ENCODE measurements around the gene AMBRA1.
"Not testable (repeated sequence)": the region's sequence is repeated elsewhere in the genome, so short reads cannot be mapped to it uniquely, and the experiment has no call there.

The AMBRA1 gene

DNA sequence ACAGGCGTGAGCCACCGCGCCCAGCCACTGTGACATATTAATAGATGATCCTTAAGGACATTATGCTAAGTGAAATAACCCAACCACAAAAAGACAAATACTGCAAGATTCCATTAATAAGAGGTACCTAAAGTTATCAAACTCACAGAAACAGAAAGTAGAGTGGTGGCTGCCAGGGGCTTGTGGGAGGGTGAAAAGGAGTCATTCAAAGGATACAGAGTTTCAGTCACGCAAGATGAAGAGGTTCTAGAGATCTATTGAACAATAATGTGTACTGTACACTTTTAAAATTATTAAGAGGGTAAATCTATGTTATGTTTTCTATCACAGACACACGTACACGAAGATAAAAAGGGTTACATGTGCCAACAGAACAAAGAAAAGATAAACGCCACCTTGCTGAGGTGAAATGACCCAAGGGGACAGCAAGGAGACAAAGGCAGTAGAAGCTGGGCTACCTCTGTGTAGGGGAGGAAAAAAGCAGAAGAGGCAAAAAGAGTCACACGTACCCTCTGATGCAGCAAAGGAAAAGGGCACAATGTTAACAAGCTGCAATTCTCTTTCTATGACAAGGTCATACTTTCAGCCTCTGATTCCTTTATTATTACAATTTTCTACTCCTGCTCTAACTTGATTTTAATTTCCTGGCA is 65.3 kb downstream of the AMBRA1 start:
- no peak for DNase-seq

DNA sequence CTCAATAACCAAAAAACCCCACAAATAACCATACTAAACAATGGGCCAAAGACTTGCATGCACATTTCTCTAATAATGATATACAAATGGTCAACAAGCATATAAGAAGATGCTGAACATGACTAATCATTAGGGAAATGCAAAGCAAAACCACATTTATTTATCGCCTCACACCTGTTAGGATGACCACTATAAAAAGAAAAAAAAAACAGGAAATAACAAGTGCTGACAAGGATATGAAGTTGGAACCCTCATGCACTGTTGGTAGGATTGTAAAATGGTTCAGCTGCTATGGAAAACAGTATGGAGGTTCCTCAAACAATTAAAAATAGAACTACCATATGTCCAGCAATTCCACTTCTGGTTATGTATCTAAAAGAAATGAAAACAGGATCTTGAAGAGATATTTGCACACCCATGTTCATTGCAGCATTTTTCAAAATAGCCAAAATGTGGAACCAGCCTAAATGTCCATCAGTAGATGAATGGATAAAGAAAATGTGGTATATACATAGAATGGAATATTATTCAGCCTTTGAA is 66.2 kb downstream of the AMBRA1 start:
- DNase-seq = no peak

DNA sequence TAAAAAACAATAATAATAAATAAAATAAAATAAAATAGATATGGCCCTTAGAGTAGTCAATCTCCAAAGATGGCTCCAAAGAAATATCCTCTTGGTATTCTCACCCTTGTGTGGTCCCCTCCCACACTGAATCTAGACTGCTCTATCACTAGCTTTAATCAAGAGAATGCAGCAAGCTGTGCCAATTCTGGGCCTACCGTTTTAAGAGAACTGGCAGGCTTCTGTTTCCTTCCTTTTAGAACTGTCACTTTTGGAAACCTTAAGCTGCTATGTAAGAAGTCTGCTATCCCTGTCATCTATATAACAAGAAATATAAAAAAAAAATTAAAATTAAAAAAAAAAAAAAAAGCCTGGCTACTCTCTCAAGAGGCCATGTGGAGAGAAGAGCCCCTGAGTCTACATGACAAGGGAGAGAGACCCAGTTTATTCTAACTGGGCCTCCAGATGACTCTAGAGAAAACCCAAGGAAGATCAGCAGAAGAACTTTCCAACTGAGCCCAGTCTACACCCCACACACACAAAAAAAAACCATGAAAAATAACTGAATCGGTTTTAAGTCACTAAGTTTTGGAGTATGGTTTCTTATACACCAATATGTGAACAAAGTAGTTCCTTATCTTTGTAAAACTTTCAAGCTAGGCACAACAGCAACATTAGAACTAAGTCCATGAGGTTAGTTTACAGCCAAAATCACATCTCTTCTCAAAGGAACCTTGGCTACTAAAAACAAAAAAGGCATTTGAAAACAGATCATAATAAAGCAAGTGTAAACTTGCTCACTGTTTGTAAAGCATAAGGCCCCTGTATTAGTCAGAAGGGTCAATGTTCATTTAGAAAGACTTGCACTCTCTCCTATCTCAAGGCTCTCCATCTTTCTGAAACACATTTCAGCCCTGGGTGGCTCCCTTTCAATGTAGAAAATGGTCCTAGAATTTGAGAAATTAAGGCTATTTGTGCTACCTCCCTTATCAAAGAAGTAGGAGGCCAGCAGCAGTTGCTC is 67.3 kb downstream of the AMBRA1 start:
- no peak for DNase-seq

DNA sequence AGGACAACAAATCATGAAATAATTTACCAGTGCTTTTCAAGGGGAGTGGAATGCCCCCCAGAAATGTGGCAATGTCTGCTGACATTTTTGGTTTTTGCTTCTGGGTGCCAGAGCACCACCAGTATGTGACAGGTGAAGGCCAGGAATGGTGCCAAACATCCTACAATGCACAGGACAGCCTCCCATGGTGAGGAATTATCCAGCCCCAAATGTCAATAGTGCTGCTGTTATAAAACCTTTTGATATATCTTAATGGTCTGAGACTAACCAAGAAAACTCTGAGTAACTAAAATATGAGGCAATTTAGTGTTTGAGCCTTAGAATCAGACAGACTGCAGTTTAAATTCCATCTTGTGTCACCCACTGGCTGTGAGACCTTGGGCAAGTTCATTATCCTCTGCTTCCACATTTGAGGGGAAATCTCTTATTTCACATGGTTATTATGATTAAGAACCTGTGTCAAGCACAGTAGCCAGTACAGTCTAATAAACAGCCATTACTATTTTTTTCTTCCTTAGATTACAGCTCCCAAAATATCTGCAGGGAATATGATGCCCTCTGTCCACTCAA is 69.5 kb downstream of the AMBRA1 start:
- no peak for DNase-seq

DNA sequence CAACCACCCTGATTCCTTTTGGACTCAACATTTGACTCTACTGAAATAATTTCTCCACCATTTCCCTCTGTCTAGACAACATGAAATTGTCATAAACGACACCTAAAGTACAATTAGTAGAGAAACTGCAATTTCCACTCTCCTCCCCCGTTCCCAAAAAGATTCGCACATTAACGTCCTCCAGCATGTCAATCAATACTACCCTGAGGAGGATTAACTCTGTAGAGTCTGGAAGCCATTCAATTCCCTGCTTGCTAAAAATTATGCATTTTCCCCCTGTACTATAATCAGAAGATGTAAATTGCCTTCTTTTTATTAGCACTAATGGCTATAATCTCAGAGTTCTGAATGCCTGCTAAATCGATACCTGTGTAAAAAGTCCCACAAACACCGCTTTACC is 70.5 kb downstream of the AMBRA1 start:
- DNase-seq = no peak

DNA sequence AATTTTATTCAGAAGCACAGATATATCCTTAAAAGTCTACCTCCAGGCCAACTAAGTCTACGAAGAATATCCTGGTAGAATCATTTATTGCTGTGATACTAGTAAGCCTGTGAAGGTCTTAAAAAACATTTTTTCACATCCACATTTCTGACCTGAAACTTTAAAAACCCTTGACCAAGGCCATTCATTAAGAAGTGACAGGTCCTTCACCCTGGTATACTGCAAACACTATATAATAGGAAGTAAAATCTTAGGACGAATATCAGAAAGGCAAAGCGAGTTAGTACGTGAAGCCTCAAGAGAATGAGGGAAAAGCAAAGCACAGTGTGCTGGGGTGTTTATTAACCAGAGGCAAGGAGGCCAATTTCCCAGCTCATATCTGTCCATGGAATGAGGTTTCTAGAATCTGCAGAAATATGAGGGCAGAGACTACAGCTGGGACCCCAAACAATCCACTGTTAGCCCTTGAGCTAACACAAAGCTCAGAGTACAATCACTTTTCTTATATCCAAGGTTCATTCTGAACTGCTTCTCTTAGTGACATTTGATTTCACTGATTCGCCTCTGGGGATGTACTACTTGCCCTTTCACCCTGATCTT is 71.0 kb downstream of the AMBRA1 start:
- no peak for DNase-seq

DNA sequence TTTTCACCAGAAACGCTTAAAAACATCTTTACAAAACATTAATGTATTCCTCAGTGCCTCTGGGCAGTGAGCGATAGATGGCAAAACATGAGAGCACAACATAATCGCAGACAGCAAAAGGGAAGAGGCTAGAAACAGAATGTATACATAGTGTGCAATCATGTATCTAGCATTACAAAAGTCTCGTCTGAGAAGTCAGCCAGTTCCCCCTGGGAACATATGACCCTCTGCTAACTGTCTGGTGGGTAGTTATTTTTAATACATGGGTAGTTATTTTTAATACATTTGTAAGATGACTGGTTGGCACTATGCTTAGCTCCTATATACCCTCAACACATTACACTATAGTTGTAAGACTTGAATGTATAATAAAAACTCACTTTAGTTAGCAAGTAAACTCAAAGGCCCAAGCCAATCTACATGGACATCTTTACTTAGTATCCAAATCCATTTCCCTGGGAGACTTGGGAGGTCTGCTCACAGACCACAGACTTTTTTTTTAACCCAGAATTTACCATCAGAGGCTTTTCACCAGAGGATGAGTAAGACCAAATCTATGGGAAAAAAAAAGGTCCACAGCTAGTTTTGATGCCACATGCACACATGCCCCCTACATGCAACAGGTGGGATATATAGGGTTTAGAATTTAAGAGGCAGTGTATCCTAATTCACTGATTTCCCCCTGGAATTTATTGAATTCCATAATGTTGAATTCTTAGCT is 71.7 kb downstream of the AMBRA1 start:
- DNase-seq = no peak

DNA sequence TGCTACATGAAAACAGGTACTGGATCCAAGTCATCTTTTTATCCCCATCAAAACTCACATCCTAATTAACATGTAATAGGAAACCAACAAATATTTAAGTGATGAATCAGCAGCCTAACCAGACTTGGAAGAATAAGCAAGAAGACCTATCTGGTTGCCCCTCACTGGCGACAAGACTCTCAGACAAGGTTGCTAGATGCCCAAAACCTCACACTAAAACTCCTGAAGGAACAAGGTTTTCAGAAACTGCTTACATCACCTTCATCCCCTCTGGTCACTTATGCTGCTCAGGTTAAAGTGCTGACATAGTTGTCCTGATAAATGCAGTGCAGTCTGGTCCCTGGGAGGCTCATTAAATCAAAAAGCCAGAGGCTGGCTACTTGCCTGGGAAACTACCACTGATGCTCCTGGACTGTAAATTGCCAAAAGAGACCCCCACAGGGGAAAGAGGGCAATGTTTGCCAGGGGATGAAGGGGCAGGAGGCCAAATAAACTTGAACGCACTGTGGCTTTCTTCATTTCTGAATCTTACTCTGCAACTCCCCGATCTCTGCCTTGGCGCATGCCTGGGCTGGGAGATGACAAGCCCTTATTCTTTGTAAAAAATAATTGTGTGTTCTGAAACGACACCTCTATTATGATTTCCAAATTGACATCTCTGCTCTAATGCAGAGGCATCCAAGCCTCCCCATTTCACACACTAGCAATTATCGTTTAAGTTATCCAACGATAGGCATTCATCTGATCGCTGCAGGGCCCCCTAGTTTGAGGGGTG is 72.7 kb downstream of the AMBRA1 start:
- no peak for DNase-seq

DNA sequence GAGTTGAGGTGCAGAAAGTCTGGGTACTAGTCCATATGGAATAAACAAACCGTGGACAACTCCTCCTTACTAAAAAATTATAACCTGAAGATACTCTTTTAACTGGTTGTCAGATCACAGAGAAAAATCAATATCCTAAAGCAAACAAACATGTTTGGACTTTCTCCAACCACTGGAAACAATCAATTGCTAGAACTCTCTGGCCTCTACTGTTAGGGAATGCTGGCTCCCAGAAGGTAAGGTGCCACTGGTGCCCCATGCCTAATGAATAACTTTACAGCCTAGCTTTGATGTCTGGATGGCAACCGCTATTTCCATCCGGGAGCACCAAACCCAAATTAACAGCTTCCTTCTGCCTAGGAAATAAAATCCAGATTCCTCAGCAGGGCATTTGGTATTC is 74.5 kb downstream of the AMBRA1 start:
- DNase-seq = no peak

DNA sequence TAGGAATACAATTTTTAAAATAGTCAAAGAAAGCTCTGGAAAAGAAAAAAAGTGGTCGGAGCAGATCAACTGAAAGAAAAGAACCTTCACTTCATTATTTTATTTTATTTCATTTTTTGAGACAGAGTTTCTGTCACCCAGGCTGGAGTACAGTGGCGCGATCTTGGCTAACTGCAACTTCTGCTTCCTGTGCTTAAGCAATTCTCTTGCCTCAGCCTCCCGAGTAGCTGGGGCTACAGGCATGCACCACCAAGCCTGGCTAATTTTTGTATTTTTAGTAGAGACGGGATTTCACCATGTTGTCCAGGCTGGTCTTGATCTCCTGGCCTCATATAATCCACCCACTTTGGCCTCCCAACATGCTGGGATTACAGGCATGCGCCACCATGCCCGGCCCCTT is 74.9 kb downstream of the AMBRA1 start:
- DNase-seq = not testable (repeated sequence)

DNA sequence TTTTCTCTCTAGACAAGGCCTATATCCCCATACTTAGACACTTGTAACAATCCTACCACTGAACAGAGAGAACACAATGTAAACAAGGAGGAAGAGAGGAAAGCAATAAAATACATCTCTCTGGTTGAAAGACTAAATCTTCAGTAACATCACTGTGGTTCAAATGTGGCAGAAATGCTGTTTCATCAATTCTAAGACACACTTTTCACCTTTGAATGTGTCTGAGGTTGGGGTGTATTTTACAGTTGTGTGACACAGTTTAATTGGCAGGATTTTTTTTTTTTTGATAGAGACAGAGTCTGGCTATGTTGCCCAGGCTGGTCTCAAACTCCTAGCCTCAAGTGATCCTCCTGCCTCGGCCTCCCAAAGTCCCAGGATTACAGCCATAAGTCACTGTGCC is 79.5 kb downstream of the AMBRA1 start:
- DNase-seq = no peak

DNA sequence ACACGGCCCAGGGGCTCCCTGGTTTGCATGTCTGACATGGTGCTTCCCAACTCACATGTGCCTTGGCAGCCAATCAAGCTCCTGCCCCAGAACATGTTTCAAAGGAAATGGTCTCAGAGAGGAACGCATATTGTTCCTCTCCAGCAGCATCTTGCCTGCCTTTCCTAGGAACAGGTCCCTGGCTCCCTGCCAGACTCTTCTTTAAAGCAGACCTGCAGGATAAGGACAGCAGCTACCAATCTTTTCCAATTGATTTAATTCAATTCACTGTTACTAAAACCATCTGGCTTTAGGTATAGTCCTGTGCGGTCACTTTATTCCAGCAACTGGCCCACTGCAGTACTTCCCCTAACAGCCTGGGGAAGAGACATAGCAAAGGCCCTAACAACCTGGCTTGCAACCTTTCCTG is 79.9 kb downstream of the AMBRA1 start:
- DNase-seq = no peak

DNA sequence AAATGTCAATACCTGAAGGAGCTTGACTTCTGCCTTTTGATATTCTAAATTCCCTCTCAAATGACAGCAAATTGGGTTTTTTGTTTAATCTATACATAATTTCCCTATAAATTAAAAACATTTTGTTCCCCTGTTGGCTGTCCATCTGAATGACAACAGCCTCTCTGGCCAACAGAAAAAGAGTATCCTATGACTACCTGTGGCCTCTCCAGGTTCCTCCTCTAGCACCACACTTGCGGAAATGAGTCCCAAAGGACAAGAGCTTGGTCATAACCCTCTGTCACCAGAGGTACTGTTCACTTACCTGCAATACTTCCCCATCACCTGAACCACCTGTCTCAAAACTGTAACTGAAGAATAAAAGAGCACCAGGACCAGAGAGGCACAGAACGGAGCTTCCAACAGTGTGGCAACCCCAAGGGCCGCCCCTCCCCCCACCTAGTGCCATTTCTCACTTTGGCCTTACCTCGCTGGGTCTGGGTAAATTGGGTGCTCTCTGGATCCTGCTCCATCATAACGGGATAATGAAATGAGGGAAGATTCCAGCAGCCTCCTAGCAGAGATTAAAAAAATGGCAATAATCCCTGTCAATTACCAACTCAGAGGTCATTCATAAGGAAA is 81.5 kb downstream of the AMBRA1 start:
- no peak for DNase-seq

DNA sequence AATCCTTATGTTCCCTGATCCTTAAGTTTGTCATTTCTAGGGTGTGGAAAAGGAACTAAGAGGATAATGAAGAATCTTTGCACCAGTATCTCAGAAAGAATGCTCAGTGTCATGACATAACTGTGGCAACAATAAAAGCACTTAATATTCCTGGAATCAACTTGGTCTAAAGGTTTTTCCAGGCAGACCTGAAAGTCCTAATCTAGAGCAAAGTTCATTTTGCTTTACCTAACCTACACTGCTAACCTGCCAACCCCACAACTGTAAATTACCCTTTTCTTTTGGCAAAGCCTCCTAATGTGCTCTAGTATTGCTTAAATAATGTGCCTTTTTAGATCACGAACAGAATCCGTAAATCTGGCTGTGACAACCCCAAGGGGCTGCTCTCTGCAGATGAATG is 82.5 kb downstream of the AMBRA1 start:
- no peak for DNase-seq

DNA sequence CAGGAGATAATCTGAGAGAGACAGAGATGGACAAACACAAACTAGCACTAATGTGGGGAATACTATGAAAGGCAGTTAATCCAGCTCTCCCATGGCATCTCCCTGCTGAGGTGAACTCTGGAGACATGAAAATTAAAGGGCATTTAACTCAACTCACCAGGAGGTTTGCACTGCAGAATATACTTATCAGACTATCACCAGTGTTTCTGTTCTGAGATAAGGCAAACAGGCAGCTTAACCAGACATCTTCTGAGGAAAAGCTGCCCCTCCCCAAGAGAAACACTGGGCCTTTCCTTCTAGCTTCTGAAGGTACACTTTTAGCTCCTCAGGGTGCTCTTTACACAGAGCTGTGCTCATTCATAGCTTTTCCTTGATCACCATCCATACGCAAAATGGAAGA is 85.5 kb downstream of the AMBRA1 start:
- no peak for DNase-seq

DNA sequence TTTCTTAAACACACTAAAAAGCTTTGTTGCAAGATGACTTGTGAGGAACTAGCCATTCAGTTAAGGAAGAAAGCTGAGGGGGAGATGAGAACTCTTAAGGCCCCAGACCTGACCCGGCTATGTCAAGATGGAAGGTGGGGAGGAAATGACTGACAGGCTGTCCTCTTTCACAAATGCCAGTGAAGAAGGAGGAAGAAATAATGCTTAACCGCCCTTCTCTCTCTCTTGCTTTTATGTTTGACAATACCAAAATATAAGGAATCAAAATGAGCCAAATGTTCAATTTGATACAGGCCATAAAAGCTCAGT is 87.4 kb downstream of the AMBRA1 start:
- DNase-seq = no peak

DNA sequence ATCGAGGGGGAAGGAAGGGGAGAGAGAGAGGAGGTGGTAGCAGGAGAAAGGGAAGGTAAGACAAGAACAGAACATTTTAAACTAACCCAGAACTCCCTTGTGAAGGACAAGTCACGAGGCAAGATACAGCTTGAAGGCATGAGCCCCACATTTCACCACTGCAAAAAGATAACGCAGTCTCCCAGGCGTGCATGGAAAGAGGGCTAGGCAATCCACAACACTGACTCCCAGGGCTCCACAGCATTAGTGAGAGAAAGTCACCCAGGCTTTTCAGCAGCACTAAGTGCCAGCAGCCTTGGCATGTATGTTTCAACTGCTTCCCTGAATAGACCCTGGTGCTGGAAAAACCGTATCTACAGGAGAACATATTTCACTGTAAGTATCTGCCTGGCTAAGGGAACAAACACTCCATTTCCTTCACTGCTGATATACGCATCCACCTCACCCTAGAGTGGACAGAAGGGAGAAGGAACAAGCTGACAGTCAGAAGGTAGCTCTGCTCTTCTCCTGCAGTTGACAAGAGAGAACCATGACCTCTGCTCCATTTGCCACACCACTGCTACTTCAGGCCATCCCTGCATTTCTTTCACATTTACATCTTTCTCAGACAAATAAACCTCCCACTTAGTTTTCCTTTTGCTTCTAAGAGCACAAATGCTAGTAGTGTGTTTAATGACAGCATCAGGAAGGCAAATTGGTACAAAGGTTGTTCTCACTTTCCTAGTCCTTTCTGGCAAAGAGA is 87.9 kb downstream of the AMBRA1 start:
- no peak for DNase-seq

DNA sequence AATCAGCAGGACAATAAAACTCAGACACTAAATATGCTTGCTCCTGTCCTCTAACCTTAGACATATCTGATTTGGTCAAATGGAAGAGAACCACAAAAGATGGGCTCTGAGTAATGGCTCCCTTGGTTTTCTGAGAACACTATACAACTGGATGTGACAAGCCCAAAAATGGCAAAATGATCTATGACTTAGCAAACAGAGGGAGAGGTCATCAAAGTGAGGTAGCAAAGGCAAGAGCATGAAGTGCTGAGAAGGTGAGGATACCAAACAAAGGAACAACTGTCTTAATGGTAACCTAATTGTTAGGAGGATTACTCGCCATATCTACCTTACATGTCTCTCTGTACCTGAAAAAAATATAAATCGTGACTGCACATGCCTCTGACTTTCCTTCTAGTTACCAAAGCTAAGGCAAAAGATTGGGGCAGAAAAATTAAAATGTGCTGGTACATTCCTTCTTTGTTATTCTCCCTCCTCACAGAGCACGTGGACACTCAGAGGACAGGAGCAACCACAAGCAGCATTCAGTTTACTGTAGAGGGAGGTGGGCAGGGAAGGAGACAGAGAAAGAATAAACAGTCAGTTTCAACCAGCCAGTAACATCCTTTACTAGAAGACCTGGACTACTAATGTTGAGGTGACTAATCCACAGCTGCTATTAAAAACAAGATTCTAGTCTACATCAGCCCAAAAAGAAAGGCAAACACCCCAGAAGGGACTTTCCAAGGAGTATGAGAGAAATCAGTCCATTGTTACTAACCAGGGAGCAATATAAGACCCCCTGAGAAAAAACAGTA is 88.8 kb downstream of the AMBRA1 start:
- no peak for DNase-seq

DNA sequence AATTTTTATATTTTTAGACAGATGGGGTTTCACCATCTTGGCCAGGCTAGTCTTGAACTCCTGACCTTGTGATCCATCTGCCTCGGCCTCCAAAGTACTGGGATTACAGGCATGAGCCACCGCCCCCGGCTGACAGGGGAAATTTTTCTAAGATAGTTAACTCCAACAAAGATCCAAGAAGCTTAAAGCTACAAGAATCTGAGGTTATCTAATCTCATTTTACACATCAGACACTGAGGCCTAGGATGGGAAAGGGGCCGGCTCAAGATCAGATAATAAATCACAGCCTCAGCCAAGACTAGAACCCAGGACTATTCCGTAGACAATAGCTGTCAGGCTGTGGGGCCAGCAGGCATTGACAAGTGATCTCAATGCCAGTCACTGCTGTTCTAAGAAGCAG is 94.0 kb downstream of the AMBRA1 start:
- no peak for DNase-seq

DNA sequence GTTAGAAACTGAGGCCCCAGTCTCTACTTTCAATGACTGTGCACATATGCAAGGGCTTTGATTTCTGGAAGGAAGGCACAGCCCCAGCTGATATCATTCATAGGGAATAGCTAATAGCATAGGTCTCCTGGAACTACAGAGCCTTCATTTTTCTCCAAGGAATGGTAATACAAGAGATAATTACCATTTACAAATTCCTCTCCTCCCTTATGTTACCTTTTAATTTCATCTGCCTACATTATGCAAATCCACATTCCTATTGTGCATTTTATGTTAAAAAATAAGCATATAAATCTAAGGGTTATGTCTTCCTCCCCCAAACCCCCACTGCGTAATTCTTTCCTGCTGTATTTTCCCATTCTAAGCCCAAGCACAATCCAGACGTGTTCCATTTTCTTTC is 94.9 kb downstream of the AMBRA1 start:
- no peak for DNase-seq

All from CD4-positive, alpha-beta T cell treated with Interleukin-1 beta for 1 hour (primary cell).